CD14-positive monocyte (primary cell): ENCODE data around the gene SPINK1. TPM values are rescaled to one million over a fixed set of nuclear protein-coding genes. Genes with fewer than 3 reads are reported as not detected.

Source experiments
- DNase-seq, 3 donors: peaks; one replicate each; pipeline ENCODE4 v3.0.0-alpha.2; 2011 to 2022
- H2AFZ ChIP-seq: 2 replicates; pipeline ENCODE4 v1.6.0; 2012; ENCODE audit warnings: mild to moderate bottlenecking, low read depth, low read length, inconsistent platforms; ENCODE audit not compliant: insufficient read depth, poor library complexity, severe bottlenecking
- H3K27ac ChIP-seq, 2 donors: 1 replicate in 1 of 2; 2 replicates in 1 of 2; pipeline ENCODE4 v1.5.1; 2012 to 2013; ENCODE audit warnings: low read length in 2 of 2, control low read depth in 1 of 2, inconsistent platforms in 1 of 2, low read depth in 1 of 2, mild to moderate bottlenecking in 1 of 2
- H3K27me3 ChIP-seq, 2 donors: one replicate each; pipeline versions ENCODE4 v1.6.0 to v1.6.1; 2011 to 2013; ENCODE audit warnings: low read length in 2 of 2; ENCODE audit not compliant: control insufficient read depth in 2 of 2, insufficient read depth in 2 of 2
- H3K36me3 ChIP-seq, 2 donors: replicated peaks in 1 of 2; 1 replicate in 1 of 2; 2 replicates in 1 of 2; pipeline versions ENCODE4 v1.5.1 to v1.6.1; 2012 to 2013; ENCODE audit warnings: low read length in 2 of 2, control low read depth in 1 of 2, inconsistent platforms in 1 of 2, mild to moderate bottlenecking in 1 of 2; ENCODE audit not compliant: insufficient read depth in 2 of 2, control insufficient read depth in 1 of 2
- H3K4me1 ChIP-seq, 2 donors: 1 replicate in 1 of 2; 2 replicates in 1 of 2; pipeline versions ENCODE4 v1.5.1 to v1.6.1; 2012 to 2013; ENCODE audit warnings: low read length in 2 of 2, control low read depth in 1 of 2, inconsistent platforms in 1 of 2, mild to moderate bottlenecking in 1 of 2, moderate library complexity in 1 of 2; ENCODE audit not compliant: insufficient read depth in 2 of 2, control insufficient read depth in 1 of 2
- H3K4me2 ChIP-seq: replicated peaks from 2 replicates; pipeline ENCODE3; 2012; ENCODE audit warnings: low read length, moderate library complexity, mild to moderate bottlenecking; ENCODE audit not compliant: poor library complexity, severe bottlenecking; ENCODE audit errors: extremely low read depth
- H3K4me3 ChIP-seq, 3 experiments: fragments of 200-600 bp in 1 of 3; sonication (generic) in 1 of 3; replicated peaks in 1 of 3; 1 replicate in 2 of 3; 2 replicates in 1 of 3; pipeline ENCODE4 v1.5.1; 2011 to 2013; ENCODE audit warnings: low read length in 3 of 3, mild to moderate bottlenecking in 3 of 3, control low read depth in 2 of 3, low read depth in 2 of 3, inconsistent platforms in 1 of 3, moderate library complexity in 1 of 3
- H3K79me2 ChIP-seq: 2 replicates; pipeline ENCODE4 v1.6.0; 2012; ENCODE audit warnings: mild to moderate bottlenecking, control low read depth, inconsistent platforms, low read length, moderate library complexity; ENCODE audit not compliant: insufficient read depth
- H3K9ac ChIP-seq: 2 replicates; pipeline ENCODE4 v1.6.0; 2017; ENCODE audit warnings: low read length, mild to moderate bottlenecking; ENCODE audit not compliant: insufficient read depth, poor library complexity, severe bottlenecking
- H3K9me3 ChIP-seq, 2 donors: replicated peaks in 1 of 2; 1 replicate in 1 of 2; 2 replicates in 1 of 2; pipeline versions ENCODE4 v1.5.1 to v1.6.1; 2012 to 2013; ENCODE audit warnings: low read length in 2 of 2, control low read depth in 1 of 2; ENCODE audit not compliant: control insufficient read depth in 1 of 2, insufficient read depth in 1 of 2
- H4K20me1 ChIP-seq: 2 replicates; pipeline ENCODE4 v1.6.0; 2012; ENCODE audit warnings: mild to moderate bottlenecking, low read length, control low read depth, moderate library complexity; ENCODE audit not compliant: insufficient read depth
- H3K27ac Mint-ChIP-seq, 7 donors: one replicate each; pipeline ENCODE4 v1.8.0; 2020; ENCODE audit warnings: mild to moderate bottlenecking in 7 of 7, mixed read lengths in 7 of 7, moderate library complexity in 6 of 7, inconsistent platforms in 2 of 7
- H3K27me3 Mint-ChIP-seq, 3 donors: one replicate each; pipeline ENCODE4 v1.8.0; 2021 to 2022; ENCODE audit warnings: low read depth in 3 of 3, mild to moderate bottlenecking in 3 of 3, mixed read lengths in 3 of 3, moderate library complexity in 3 of 3, inconsistent platforms in 1 of 3
- H3K36me3 Mint-ChIP-seq, 2 donors: one replicate each; pipeline ENCODE4 v1.8.0; 2020; ENCODE audit warnings: mixed read lengths in 2 of 2, inconsistent platforms in 1 of 2, mild to moderate bottlenecking in 1 of 2
- H3K4me1 Mint-ChIP-seq: one replicate; pipeline ENCODE4 v1.8.0; 2020; ENCODE audit warnings: mild to moderate bottlenecking, mixed read lengths
- H3K4me3 Mint-ChIP-seq, 2 donors: one replicate each; pipeline ENCODE4 v1.8.0; 2020; ENCODE audit warnings: mild to moderate bottlenecking in 2 of 2, mixed read lengths in 2 of 2, moderate library complexity in 1 of 2
- H3K9me3 Mint-ChIP-seq, 7 donors: one replicate each; pipeline ENCODE4 v1.8.0; 2020 to 2022; ENCODE audit warnings: mixed read lengths in 7 of 7, mild to moderate bottlenecking in 6 of 7, moderate library complexity in 6 of 7, inconsistent platforms in 2 of 7
- CTCF ChIP-seq: fragments of 200-600 bp; IDR thresholded peaks from one replicate; pipeline ENCODE4 v1.8.0; 2022; ENCODE audit warnings: antibody characterized with exemption, mild to moderate bottlenecking
- WGBS: methylation state at CpG from one replicate; pipeline ENCODE4 v1.1.5; 2013; ENCODE audit warnings: missing lambda C conversion rate; ENCODE audit not compliant: insufficient coverage; 5-methylcytosine and 5-hydroxymethylcytosine counted together
- intact Hi-C, 2 donors: fragments of 100-400 bp; cut with micrococcal nuclease; formaldehyde crosslinking; loops; one replicate each; pipeline versions ENCODE4 v1.15.0 to v1.15.1; 2023
- polyA plus RNA-seq, 3 donors: library from polyadenylated mRNA; depleted of rRNA in 1 of 3; unstranded in 2 of 3; stranded (reverse) in 1 of 3; fragments of 300-500 nt in 2 of 3; fragments of >200 nt in 1 of 3; fragmentation: Illumina TruSeq in 2 of 3; gene quantifications; 1 replicate in 2 of 3; 2 replicates in 1 of 3; pipeline ENCODE4 v1.2.3, GENCODE V29; 2012 to 2021

The SPINK1 gene
- polyA plus RNA-seq, 3 donors: not detected

DNA sequence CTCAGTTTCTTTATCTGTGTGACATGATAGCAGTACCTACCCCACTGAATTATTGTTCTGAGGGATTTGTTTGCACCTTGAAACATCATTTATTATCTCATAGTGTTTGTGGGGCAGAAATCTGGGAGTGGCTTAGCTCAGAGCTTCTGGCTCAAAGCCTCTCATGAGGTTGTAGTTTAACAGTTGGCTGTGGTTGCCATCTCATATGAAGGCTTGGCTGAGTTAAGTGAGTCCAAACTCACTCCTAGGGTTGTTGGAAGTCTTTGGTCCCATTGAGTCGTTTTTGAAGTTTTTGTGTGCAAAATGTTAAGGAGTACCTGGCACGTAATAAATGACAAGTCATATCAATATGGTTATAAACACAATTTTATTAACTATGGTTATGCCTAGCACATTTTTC lies 45.3 kb downstream of the SPINK1 start:
- Mint-ChIP-seq H3K36me3 (no peaks in the 10 kb centered on the region), H3K4me1 (peaks cover 23% of the 10 kb centered on the region), H3K4me3 (no peak overlapping the region), H3K9me3 (peaks cover 0 to 4% (median 0%) of the 10 kb centered on the region in 7 donors), H3K27ac (no peak overlapping the region), H3K27me3 (peaks cover 0 to 6% (median 0%) of the 10 kb centered on the region in 3 donors)
- no peaks in the 10 kb centered on the region for H3K27me3 ChIP-seq
- H3K4me2 ChIP-seq: no peak overlapping the region
- no peak overlapping the region for H2AFZ ChIP-seq
- no peak overlapping the region for H3K4me3 ChIP-seq
- H3K9me3 ChIP-seq: no peaks in the 10 kb centered on the region
- no peak for DNase-seq
- no peak overlapping the region for H3K9ac ChIP-seq
- no CpG with 5 or more reads among the region's 2 CpGs for WGBS
- H3K79me2 ChIP-seq: no peaks in the 10 kb centered on the region
- intact Hi-C loops: no loop called here
- TF ChIP-seq CTCF: no peak
- H3K27ac ChIP-seq: no peak overlapping the region
- peaks cover 7 to 8% of the 10 kb centered on the region in 2 donors for H3K4me1 ChIP-seq
- H4K20me1 ChIP-seq: no peaks in the 10 kb centered on the region
- H3K36me3 ChIP-seq: no peaks in the 10 kb centered on the region

DNA sequence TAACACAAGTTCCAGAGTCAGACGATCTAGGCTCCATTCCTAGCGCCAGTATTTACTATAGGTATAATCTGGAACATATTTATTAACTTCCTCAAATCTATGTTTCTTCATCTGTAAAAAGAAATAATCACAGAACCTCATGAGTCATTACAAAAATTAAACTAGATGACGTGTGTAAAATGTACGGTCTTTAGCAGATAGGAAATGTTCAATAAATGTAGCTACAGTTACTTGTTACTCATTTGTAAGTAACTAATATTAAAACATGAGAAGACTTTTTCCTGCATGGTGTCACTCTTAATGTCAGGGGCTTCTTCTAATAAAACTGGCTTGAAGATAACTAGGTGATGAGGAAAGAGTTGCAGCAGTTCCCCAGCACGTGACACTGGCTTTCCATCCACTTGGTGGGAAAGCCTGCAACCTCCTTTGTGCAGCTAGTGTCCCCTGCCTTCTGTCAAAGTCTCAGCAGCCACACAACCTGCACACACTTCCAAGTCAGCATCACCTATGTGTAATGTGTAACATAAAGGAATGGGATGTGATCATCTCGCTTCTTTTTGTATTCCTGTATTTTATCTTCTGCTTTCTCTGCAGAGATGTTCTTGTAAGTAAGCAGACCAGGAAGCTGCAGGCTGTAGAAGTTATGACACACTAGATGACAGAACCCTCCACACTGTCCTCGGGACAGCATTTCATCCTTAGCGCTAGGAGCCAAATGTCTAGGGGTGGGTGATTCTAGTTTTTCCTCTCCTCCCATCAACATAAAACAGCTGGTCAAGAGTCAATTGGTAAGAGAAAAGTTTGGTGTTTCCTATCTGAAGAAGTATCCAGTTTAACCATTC lies 47.1 kb downstream of the SPINK1 start:
- H3K27me3 ChIP-seq: no peaks in the 10 kb centered on the region
- no peaks in the 10 kb centered on the region for H3K9me3 ChIP-seq
- H3K4me1 ChIP-seq: peaks cover 7 to 8% of the 10 kb centered on the region in 2 donors
- H3K27ac Mint-ChIP-seq: peak overlapping the region in 6 of 7 donors; percentile 20 to 81 (median 60)
- H3K9me3 Mint-ChIP-seq: peaks cover 0 to 4% (median 0%) of the 10 kb centered on the region in 7 donors
- H2AFZ ChIP-seq: no peak overlapping the region
- DNase-seq: peak; percentile 16 to 43 (median 19)
- H3K9ac ChIP-seq: no peak overlapping the region
- no peaks in the 10 kb centered on the region for H3K79me2 ChIP-seq
- no peaks in the 10 kb centered on the region for H4K20me1 ChIP-seq
- TF ChIP-seq CTCF: no peak
- intact Hi-C loops: no loop called here
- no peak overlapping the region for H3K4me2 ChIP-seq
- H3K27ac ChIP-seq: no peak overlapping the region
- no peaks in the 10 kb centered on the region for H3K36me3 ChIP-seq
- no peaks in the 10 kb centered on the region for H3K36me3 Mint-ChIP-seq
- H3K4me1 Mint-ChIP-seq: peaks cover 23% of the 10 kb centered on the region
- H3K4me3 Mint-ChIP-seq: peak overlapping the region in 1 of 2 donors; percentile 4
- H3K27me3 Mint-ChIP-seq: peaks cover 0 to 5% (median 0%) of the 10 kb centered on the region in 3 donors
- WGBS: no CpG with 5 or more reads among the region's 8 CpGs
- no peak overlapping the region for H3K4me3 ChIP-seq
